ENCODE data around the gene ATP5F1C.
"Not testable (repeated sequence)": the region's sequence is repeated elsewhere in the genome, so short reads cannot be mapped to it uniquely, and the experiment has no call there.

The ATP5F1C gene

GRCh38 chr10:7787857-7788638 is at the start of gene ATP5F1C, which contains the start of gene KIN:
TSS of gene ATP5F1C (plus strand) at chr10:7788177. CDS start at chr10:7788208, 31 bp downstream.
TSS of gene KIN (minus strand) at chr10:7787993. CDS start at chr10:7787933, 60 bp downstream.
- DNase-seq (ENCODE audit: low spot score): peak; percentile 99

GRCh38 chr10:7738536-7739407 is 49.2 kb upstream of the ATP5F1C start:
- DNase-seq (ENCODE audit: low spot score): no peak

DNA sequence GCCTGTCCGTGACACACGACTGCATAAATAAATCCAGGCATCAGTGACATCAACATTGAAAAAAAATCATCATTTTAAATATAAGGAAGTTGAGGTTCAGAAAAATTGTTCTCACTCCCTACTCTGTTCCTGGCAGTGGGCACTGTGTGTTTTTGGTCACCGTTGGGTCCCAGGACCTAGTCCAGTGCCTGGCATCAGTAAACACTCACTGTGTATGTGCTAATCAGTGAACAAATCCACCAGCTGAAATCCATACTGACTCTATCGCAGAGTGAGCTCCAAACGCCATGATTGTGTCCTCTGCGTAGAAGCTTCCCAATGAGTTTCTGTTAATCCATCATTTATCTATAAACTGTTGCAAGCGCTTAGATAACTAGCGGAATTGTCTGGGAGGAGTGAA is 43.7 kb upstream of the ATP5F1C start:
- DNase-seq (ENCODE audit: low spot score): no peak

DNA sequence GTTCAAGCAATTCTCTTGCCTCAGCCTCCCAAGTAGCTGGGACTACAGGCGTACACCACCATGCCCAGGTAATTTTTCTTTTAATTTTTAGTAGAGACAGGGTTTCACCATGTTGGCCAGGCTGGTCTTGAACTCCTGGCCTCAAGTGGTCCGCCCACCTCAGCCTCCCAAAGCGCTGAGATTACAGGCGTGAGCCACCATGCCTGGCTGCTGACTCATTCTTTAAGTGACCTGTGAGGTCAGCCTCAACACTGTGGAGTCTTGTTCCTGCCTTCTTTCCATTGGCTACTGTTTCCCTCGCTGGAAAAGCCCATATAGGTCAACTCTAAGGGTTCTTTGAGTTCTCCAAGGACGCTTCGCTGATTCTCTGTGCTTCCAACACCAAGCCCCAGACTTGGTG is 39.3 kb upstream of the ATP5F1C start:
- not testable (repeated sequence) for DNase-seq (ENCODE audit: low spot score)

DNA sequence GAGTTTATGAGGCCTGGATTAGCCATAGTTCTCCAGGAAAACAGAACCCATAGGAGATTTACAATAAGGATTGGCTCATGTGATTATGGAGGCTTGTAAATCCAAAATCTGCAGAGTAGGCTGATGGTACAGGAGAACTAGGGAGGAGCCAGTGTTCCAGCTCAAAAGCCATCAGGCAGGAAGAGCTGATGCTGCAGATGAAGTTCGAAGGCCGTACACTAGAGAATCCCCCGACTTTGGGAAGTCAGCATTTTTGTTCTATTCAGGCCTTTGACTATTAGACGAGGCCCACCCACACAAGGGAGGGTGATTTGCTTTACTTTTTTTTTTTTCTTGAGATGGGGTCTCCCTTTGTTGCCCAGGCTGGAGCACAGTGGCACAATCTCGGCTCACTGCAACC is 37.8 kb upstream of the ATP5F1C start:
- DNase-seq (ENCODE audit: low spot score): no peak

DNA sequence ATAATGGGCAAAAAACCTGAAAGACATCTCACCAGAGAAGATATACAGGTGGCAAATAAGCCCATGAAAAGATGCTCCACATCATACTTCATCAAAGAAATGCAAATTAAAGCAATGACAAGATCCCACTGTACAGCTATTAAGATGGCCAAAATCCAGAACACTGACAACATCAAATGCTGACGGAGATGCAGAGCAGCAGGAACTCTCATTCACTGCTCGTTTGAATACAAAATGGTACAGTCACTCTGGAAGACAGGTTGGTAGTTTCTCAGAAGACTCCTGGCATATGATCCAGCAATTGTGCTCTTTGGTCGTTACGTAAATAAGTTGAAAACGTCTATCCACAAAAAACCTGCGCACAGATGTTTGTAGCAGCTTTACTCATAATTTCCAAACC is 35.7 kb upstream of the ATP5F1C start:
- no peak for DNase-seq (ENCODE audit: low spot score)

DNA sequence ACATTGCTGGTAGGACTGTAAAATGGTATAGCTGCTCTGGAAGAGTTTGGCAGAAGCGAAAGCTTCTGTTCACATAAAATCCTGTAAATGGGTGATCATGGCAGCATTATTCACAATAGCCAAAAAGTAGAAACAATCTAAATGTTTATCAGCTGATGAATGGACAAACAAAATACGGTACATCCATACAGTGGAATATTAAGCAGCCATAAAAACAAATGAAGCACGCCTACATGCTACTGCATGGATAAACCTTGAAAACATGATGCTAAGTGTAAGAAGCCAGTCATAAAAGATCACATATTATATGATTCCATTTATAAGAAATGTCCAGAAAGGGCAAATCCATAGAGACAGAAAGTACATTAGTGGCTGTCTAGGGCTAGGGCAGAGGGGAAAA is 32.9 kb upstream of the ATP5F1C start:
- no peak for DNase-seq (ENCODE audit: low spot score)

GRCh38 chr10:7756360-7756992 is 31.5 kb upstream of the ATP5F1C start:
- DNase-seq (ENCODE audit: low spot score): peak; percentile 20

GRCh38 chr10:7763929-7764328 is 24.0 kb upstream of the ATP5F1C start:
- DNase-seq (ENCODE audit: low spot score): no peak

DNA sequence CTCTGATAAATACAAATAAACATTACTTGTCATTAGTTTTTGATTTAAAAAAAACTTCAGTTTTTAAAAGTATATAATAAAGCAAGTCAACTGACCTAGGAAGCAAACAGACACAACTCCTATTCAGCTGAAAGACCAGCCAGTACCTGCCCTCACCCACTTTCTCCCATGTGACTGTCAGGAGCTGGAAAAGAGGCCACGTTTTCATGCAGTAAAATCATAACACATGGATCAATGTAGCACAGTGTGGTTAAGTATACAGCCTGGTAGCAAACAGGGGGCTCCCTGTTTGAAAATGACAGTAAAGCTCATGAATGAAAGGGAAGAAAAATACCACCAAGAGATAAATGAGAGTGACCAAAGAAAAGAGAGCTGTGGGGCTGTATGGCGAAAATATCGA is 21.7 kb upstream of the ATP5F1C start:
- no peak for DNase-seq (ENCODE audit: low spot score)

- no peak for DNase-seq (ENCODE audit: low spot score)
These were observed 20.8 kb upstream of the ATP5F1C start for GRCh38 chr10:7767209-7767608.

DNA sequence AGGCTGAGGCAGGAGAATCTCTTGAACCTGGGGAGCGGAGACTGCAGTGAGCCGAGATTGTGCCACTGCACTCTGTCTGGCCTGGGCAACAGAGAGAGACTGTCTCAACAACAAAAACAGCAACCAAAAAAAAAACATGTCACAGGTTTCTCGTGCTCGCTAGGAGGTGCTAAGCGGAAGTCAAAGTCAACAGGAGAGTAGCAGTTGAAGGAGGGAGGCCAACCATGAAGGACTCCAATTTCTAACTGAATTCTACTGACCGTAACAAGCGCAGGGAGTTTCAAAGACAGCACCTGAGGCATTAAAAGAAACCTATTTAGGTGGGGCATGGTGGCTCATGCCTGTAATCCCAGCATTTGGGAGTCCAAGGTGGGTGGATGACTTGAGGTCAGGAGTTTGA is 19.6 kb upstream of the ATP5F1C start:
- no peak for DNase-seq (ENCODE audit: low spot score)

GRCh38 chr10:7773845-7774801 is 13.9 kb upstream of the ATP5F1C start:
- DNase-seq (ENCODE audit: low spot score): no peak

GRCh38 chr10:7776777-7777176 is 11.2 kb upstream of the ATP5F1C start:
- no peak for DNase-seq (ENCODE audit: low spot score)

GRCh38 chr10:7782194-7782593 is 5.8 kb upstream of the ATP5F1C start:
- DNase-seq (ENCODE audit: low spot score): not testable (repeated sequence)

DNA sequence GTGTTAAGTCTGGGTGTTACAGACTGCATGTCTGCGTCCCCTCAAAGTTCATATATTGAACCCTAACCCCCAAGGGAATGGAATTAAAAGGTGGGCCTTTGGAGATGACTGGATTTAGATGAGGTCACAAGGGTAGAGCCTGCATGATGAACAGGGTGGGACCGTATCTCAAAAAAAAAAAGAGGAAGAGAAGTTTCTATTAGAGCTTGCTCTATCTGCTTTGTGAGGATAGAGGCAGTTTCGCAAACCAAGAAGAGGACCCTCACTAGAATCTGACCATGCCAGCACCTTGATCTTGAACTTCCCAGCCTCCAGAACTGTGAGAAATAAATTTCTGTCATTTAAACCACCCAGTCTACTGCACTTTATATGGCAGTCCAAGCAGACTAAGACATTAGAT is 1.5 kb upstream of the ATP5F1C start:
- DNase-seq (ENCODE audit: low spot score): no peak

DNA sequence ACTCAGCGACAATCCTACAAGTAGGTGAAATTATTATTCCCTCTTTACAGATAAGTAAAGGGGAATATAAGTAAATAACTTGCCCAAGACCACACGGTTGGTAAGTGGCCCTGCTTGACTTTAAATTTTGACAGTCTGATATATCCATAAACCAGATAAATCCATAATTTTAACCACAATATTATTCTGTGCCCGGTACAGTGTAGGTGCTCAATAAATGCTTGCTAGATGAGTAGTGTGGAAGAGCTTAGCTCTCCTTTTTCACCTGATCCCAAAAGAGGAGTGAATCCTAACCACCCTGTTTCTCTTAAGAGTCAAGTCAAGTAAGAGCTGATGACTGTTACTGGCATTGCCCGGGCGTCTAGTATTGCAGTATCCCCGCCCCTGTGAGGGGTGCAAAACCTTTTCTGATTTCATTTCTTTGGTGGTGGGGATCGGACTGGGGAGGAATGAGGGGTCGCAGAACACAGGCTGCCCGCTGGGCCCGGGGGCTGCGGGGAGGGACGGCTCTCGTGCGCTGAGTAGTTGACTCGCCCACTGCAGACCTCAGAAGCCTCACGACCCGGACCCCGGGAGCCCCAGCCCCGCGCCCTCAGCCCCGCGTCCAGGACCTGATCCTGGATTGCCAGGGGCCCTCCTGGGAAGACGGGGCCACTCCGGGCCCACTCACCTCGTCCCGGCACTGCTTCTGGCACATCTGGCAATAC is 674 bp upstream of the ATP5F1C start:
- DNase-seq (ENCODE audit: low spot score): peak; percentile 33

DNA sequence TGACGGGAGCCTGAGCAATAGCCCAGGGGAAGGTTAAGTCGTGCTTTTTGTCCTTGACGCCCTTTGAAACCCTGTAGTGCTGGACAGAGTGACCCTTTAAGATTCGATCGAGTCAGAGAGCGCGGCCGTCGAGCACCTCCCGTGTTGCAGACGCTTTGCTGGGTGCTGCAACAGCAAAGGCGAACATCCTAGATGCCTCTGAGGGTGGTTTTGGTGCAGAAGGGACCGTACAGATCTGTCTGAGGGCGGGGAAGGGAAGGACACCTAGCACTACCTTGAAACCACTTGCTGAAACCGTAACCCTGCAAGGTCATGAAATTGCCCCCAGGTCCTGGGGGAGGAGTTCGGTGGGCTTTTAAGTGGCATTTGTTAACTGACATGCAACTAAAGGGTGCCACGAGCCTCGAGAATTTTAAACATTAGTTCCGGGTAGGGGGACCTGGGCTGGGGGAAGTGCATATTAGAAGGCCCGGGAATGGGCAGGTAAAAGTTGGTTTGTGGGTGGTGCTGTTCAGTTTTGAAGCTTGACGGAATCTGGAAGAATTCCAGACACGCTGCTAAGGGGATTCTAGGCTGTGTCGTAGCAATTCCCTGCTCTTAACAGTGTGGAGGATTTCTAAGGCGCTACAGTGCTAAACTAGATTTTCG is 786 bp downstream of the ATP5F1C start:
- peak; percentile 12 for DNase-seq (ENCODE audit: low spot score)

- peak; percentile 22 for DNase-seq (ENCODE audit: low spot score)
These were observed 1.4 kb downstream of the ATP5F1C start for GRCh38 chr10:7789390-7789789.

DNA sequence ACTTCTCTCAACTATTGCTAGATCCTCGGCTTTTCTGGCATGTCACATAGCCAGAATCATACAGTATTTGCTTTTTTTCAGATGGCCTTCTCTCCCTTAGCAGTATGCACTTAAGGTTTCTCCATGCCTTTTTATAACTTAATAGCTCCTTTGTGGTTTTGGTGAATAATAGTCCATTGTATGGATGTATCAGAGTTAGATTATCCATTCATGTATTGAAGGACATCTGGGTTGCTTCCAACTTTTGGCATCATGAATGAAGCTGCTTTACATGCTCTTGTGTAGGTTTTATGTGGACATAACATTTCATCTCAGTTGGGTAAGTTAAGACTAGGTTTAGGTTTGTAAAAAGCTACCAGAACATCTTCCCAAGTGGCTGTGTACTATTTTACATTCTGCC is 4.6 kb downstream of the ATP5F1C start:
- DNase-seq (ENCODE audit: low spot score): no peak

Measured in GM03348 (cell line).